ENCODE results near the gene CLTB.

Gene CLTB

GRCh38 chr5:176352116-176352878, 64.0 kb downstream of the CLTB start:
- no peak for DNase-seq (ENCODE audit: low spot score)

DNA sequence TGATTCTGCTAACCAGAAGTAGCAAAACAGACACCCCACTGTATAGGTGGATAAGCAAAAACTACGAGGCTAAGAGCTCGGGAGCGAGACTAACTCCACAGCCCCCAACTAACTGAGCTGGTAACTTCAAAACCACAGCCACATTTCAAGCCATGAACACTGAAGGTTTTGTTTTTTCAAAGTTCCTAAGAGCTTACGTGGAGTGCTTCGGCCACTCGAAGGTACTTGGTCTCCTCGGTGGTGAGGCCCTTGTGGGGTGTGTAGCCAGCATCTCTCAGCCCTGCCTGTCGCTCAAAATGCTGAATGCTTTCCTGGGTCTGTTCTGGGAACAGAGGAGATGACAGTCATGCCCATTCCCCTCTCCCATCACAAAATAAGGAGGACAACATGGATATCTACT, 65.9 kb downstream of the CLTB start:
- no peak for DNase-seq (ENCODE audit: low spot score)

GRCh38 chr5:176342766-176343458, 73.4 kb downstream of the CLTB start:
- DNase-seq (ENCODE audit: low spot score) = no peak

Data from ecto neural progenitor cell (in vitro differentiated cells).